ENCODE data around the gene CPA2. TPM values are rescaled to one million over a fixed set of nuclear protein-coding genes. Genes with fewer than 3 reads are reported as not detected.
"Not testable (repeated sequence)": the region's sequence is repeated elsewhere in the genome, so short reads cannot be mapped to it uniquely, and the experiment has no call there.

The CPA2 gene
- polyA plus RNA-seq, 1 experiment: 0.05 TPM

GRCh38 chr7:130224210-130224609 is 42.5 kb upstream of the CPA2 start:
- H3K27ac ChIP-seq (ENCODE audit: low read depth, low read length): no peak overlapping the region
- ChIA-PET POLR2A (no interaction called here), CTCF (no interaction called here)
- H3K9me3 ChIP-seq (ENCODE audit: control insufficient read depth, insufficient read depth, low read length): no peaks in the 10 kb centered on the region
- no peak overlapping the region for H3K4me3 ChIP-seq (ENCODE audit: low read depth, low read length)
- no peak for DNase-seq (ENCODE audit: low read depth, low spot score)
- H3K27me3 ChIP-seq (ENCODE audit: control insufficient read depth, insufficient read depth, low read length): peaks cover 5% of the 10 kb centered on the region
- TF ChIP-seq CTCF (IDR thresholded peaks at IDR 0.05; ENCODE audit: low read depth, low read length): no peak

GRCh38 chr7:130224923-130225322 is 41.7 kb upstream of the CPA2 start:
- POLR2A ChIA-PET: interaction anchor here (0.7 kb wide), 1 partner anchor 48 kb away, joined by 4 read pairs; no protein-coding TSS in a partner anchor
- H3K4me3 ChIP-seq (ENCODE audit: low read depth, low read length); H3K27me3 ChIP-seq (ENCODE audit: control insufficient read depth, insufficient read depth, low read length); H3K9me3 ChIP-seq (ENCODE audit: control insufficient read depth, insufficient read depth, low read length); DNase-seq (ENCODE audit: low read depth, low spot score); H3K27ac ChIP-seq (ENCODE audit: low read depth, low read length); CTCF ChIA-PET: not testable (repeated sequence)

GRCh38 chr7:130226333-130226732 is 40.3 kb upstream of the CPA2 start:
- ChIA-PET POLR2A (no interaction called here), CTCF (no interaction called here)
- Histone ChIP-seq H3K9me3 (ENCODE audit: control insufficient read depth, insufficient read depth, low read length) (no peaks in the 10 kb centered on the region; the same call in 1 of the 2 replicates), H3K27me3 (ENCODE audit: control insufficient read depth, insufficient read depth, low read length) (no peaks in the 10 kb centered on the region), H3K4me3 (ENCODE audit: low read depth, low read length) (no peak overlapping the region), H3K27ac (ENCODE audit: low read depth, low read length) (no peak overlapping the region)
- no peak for DNase-seq (ENCODE audit: low read depth, low spot score)
- TF ChIP-seq CTCF (IDR thresholded peaks at IDR 0.05; ENCODE audit: low read depth, low read length): no peak

GRCh38 chr7:130227883-130228575 is 38.6 kb upstream of the CPA2 start:
- H3K9me3 ChIP-seq (ENCODE audit: control insufficient read depth, insufficient read depth, low read length): no peaks in the 10 kb centered on the region; the same call in 1 of the 2 replicates
- TF ChIP-seq CTCF (IDR thresholded peaks at IDR 0.05; ENCODE audit: low read depth, low read length): no peak
- DNase-seq (ENCODE audit: low read depth, low spot score): no peak
- H3K27me3 ChIP-seq (ENCODE audit: control insufficient read depth, insufficient read depth, low read length): no peaks in the 10 kb centered on the region
- POLR2A ChIA-PET: no interaction called here
- H3K4me3 ChIP-seq (ENCODE audit: low read depth, low read length): no peak overlapping the region
- CTCF ChIA-PET: no interaction called here
- H3K27ac ChIP-seq (ENCODE audit: low read depth, low read length): no peak overlapping the region

GRCh38 chr7:130228840-130229502 is 37.7 kb upstream of the CPA2 start:
- H3K27ac ChIP-seq (ENCODE audit: low read depth, low read length): no peak overlapping the region
- no peak for TF ChIP-seq CTCF (IDR thresholded peaks at IDR 0.05; ENCODE audit: low read depth, low read length)
- no peak for DNase-seq (ENCODE audit: low read depth, low spot score)
- no peaks in the 10 kb centered on the region; the same call in 1 of the 2 replicates for H3K9me3 ChIP-seq (ENCODE audit: control insufficient read depth, insufficient read depth, low read length)
- no peaks in the 10 kb centered on the region for H3K27me3 ChIP-seq (ENCODE audit: control insufficient read depth, insufficient read depth, low read length)
- ChIA-PET CTCF (no interaction called here), POLR2A (no interaction called here)
- H3K4me3 ChIP-seq (ENCODE audit: low read depth, low read length): no peak overlapping the region

- POLR2A ChIA-PET; CTCF ChIA-PET; H3K4me3 ChIP-seq (ENCODE audit: low read depth, low read length); DNase-seq (ENCODE audit: low read depth, low spot score); H3K27ac ChIP-seq (ENCODE audit: low read depth, low read length); H3K27me3 ChIP-seq (ENCODE audit: control insufficient read depth, insufficient read depth, low read length); H3K9me3 ChIP-seq (ENCODE audit: control insufficient read depth, insufficient read depth, low read length): not testable (repeated sequence)
Measured at GRCh38 chr7:130229981-130230380, 36.7 kb upstream of the CPA2 start.
